ENCODE data around the gene PPP4R4. TPM values are rescaled to one million over a fixed set of nuclear protein-coding genes. Genes with fewer than 3 reads are reported as not detected.

PPP4R4 gene
- total RNA-seq, 1 experiment from 2014 or later, result 3.9 TPM

DNA sequence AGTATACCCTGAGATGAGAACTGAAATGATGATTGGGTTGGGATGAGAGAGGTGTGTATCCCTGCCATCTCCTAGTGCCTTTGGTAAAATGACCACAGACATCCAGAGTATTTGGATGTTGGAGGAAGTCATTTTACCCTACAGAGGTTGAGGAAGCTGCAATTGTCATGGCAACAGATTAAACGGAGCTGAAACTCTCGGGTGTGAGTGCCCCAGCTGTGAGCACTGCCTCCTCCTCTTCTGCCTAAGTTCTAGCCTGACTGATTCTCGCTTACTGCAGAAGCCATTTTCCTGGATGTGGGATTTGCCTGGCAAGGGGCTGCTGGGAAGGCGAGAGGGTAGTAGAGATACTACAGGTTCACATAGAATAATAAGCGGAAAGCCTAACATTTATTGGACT, 10.3 kb upstream of the PPP4R4 start:
- no peak for DNase-seq
- Histone ChIP-seq H4K91ac (ENCODE audit: insufficient read length, low read depth, low read length) (no peak overlapping the region), H4K8ac (replicated peaks; ENCODE audit: insufficient read length, low read depth, low read length) (no peak overlapping the region), H2BK15ac (ENCODE audit: low read depth, low read length) (no peak overlapping the region), H2BK5ac (ENCODE audit: insufficient read length, low read length) (no peak overlapping the region), H3K79me1 (ENCODE audit: insufficient read depth, low read depth, low read length, poor library complexity, severe bottlenecking) (no peaks in the 10 kb centered on the region), H3K4ac (ENCODE audit: low read depth, low read length) (no peak overlapping the region), H3K23me2 (ENCODE audit: insufficient read length, low read depth, low read length, poor library complexity, severe bottlenecking) (no peaks in the 10 kb centered on the region), H3T11ph (ENCODE audit: low read length) (no peak overlapping the region), H2BK20ac (ENCODE audit: low read depth, low read length, poor library complexity, severe bottlenecking) (no peak overlapping the region), H3K14ac (ENCODE audit: insufficient read depth, low read length) (no peak overlapping the region), H3K27me3 (ENCODE audit: insufficient read depth, low read length) (no peaks in the 10 kb centered on the region), H2AFZ (ENCODE audit: low read length) (no peak overlapping the region), H2AK5ac (ENCODE audit: insufficient read length, low read length) (no peak overlapping the region), H2BK120ac (ENCODE audit: low read depth, low read length, poor library complexity, severe bottlenecking) (no peak overlapping the region), H4K20me1 (ENCODE audit: control insufficient read depth, insufficient read depth, insufficient read length) (no peaks in the 10 kb centered on the region), H3K4me2 (ENCODE audit: insufficient read depth, insufficient read length, low read length) (no peak overlapping the region), H3K4me1 (ENCODE audit: insufficient read depth, low read length) (0 out of 2 replicates have a peak, but pooled peaks cover 2% of the 10 kb centered on the region), H4K5ac (ENCODE audit: insufficient read length, low read depth, low read length) (no peak overlapping the region), H3K9ac (ENCODE audit: extremely low read depth, insufficient read length, low read length) (no peak overlapping the region), H3K23ac (ENCODE audit: insufficient read length, low read depth, low read length) (no peak overlapping the region), H3K56ac (ENCODE audit: insufficient read length, low read depth, low read length) (no peak overlapping the region), H3K27ac (ENCODE audit: insufficient read length, low read depth, low read length) (no peak overlapping the region), H3K9me3 (ENCODE audit: control insufficient read depth, low read depth, low read length) (no peaks in the 10 kb centered on the region), H2BK12ac (ENCODE audit: insufficient read length, low read depth, low read length) (no peak overlapping the region), H3K18ac (ENCODE audit: insufficient read length, low read depth, low read length) (no peak overlapping the region), H3K79me2 (ENCODE audit: insufficient read depth, low read length) (no peaks in the 10 kb centered on the region)
- no CpG with 5 or more reads among the region's 5 CpGs for WGBS (ENCODE audit: extremely low coverage, insufficient read length, low lambda C conversion rate)
- no peaks in the 10 kb centered on the region for H3K9me3 Mint-ChIP-seq
- peaks cover 20 to 24% of the 10 kb centered on the region in 2 experiments for H3K4me1 Mint-ChIP-seq
- no peak overlapping the region; a peak in 1 of 7 replicates for H3K27ac Mint-ChIP-seq
- TF ChIP-seq, protein P1, sequence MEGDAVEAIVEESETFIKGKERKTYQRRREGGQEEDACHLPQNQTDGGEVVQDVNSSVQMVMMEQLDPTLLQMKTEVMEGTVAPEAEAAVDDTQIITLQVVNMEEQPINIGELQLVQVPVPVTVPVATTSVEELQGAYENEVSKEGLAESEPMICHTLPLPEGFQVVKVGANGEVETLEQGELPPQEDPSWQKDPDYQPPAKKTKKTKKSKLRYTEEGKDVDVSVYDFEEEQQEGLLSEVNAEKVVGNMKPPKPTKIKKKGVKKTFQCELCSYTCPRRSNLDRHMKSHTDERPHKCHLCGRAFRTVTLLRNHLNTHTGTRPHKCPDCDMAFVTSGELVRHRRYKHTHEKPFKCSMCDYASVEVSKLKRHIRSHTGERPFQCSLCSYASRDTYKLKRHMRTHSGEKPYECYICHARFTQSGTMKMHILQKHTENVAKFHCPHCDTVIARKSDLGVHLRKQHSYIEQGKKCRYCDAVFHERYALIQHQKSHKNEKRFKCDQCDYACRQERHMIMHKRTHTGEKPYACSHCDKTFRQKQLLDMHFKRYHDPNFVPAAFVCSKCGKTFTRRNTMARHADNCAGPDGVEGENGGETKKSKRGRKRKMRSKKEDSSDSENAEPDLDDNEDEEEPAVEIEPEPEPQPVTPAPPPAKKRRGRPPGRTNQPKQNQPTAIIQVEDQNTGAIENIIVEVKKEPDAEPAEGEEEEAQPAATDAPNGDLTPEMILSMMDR (conservative IDR thresholded peaks at IDR 0.05), result no peak
- H3K27me3 Mint-ChIP-seq (ENCODE audit: low read depth), result peaks cover 4% of the 10 kb centered on the region
- H3K36me3 Mint-ChIP-seq (ENCODE audit: insufficient read depth in 1 of 3, low read depth in 3 of 3), result no peaks in the 10 kb centered on the region
- H3K4me3 Mint-ChIP-seq, result no peak overlapping the region
